K562 (cell line): ENCODE results near the gene NRSN2. TPM values are rescaled to one million over a fixed set of nuclear protein-coding genes. Genes with fewer than 3 reads are reported as not detected.

Experiments
- ADNP ChIP-seq: fragments of 200-800 bp; sonication (Bioruptor generic); IDR thresholded peaks from 2 replicates; pipeline ENCODE4 v1.6.1; 2016; ENCODE audit warnings: missing genetic modification characterization, missing compliant biosample characterization
- CCNT2 ChIP-seq: IDR thresholded peaks from 2 replicates; pipeline ENCODE4 v1.6.1; 2011; ENCODE audit warnings: borderline replicate concordance, low read depth, mild to moderate bottlenecking, moderate library complexity, mixed read lengths, low read length; ENCODE audit not compliant: insufficient read length; ENCODE audit errors: extremely low read depth
- FOXO4 ChIP-seq: fragments of 450-650 bp; formaldehyde crosslinking; IDR thresholded peaks from 2 replicates; pipeline ENCODE4 v1.4.0; 2020; ENCODE audit warnings: mild to moderate bottlenecking, moderate library complexity
- KLF16 ChIP-seq: IDR thresholded peaks from 2 replicates; pipeline ENCODE4 v1.6.1; 2016; ENCODE audit warnings: antibody characterized with exemption
- MGA ChIP-seq: fragments of 450-650 bp; IDR thresholded peaks from 2 replicates; pipeline ENCODE4 v1.6.1; 2016; ENCODE audit warnings: mild to moderate bottlenecking, moderate library complexity
- NCOR1 ChIP-seq: fragments of 450-650 bp; IDR thresholded peaks from 2 replicates; pipeline ENCODE4 v1.6.1; 2016; ENCODE audit warnings: mild to moderate bottlenecking, moderate library complexity
- SMARCB1 ChIP-seq: IDR thresholded peaks from 2 replicates; pipeline ENCODE4 v1.6.1; 2011; ENCODE audit warnings: improper control_type of control experiment, low read depth; ENCODE audit not compliant: insufficient read length
- TAF15 ChIP-seq: fragments of 200-400 bp; formaldehyde crosslinking; IDR thresholded peaks from 2 replicates; pipeline ENCODE4 v1.6.1; 2017; ENCODE audit warnings: mild to moderate bottlenecking, low read depth, low read length, moderate library complexity
- ZKSCAN3 ChIP-seq: fragments of 250-450 bp; sonication (Bioruptor Pico); IDR thresholded peaks from 2 replicates; pipeline ENCODE4 v1.4.0; 2020
- polyA plus RNA-seq, 8 experiments: library from polyadenylated mRNA; depleted of rRNA in 4 of 8; stranded (reverse) in 5 of 8; unstranded in 3 of 8; fragments of >200 nt; fragmentation: Nextera tagmentation in 2 of 8; fragmentation: Illumina TruSeq in 1 of 8; extraction: Ambion mirVana in 2 of 8; extraction: Trizol in 1 of 8; gene quantifications; 2 replicates each; pipeline versions ENCODE4 v1.2.1 to v1.2.3, GENCODE V29; 2011 to 2014; ENCODE audit warnings: inconsistent platforms in 1 of 8, missing spikeins in 1 of 8
- total RNA-seq, 7 experiments: library from RNA; depleted of rRNA in 6 of 7; stranded (reverse); fragments of >200 nt in 6 of 7; fragmentation: Illumina TruSeq in 2 of 7; extraction: Trizol in 2 of 7; gene quantifications; 2 replicates each; pipeline versions ENCODE4 v1.2.1 to v1.2.3, GENCODE V29; 2011 to 2021; ENCODE audit warnings: low replicate concordance in 1 of 7
- TF ChIP-seq, protein P1 (sequence below), 2 experiments: fragments of 450-650 bp; conservative IDR thresholded peaks; 2 replicates each; pipeline ENCODE4 v1.6.1; 2017; ENCODE audit warnings: mild to moderate bottlenecking in 2 of 2, moderate library complexity in 2 of 2

The NRSN2 gene
- total and polyA plus RNA-seq, 9 of the 15 experiments (the other 6 are each of a cell fraction or from before 2014, with no cell fraction given), result 7.5 to 29.7 (median 11.1) TPM

GRCh38 chr20:327186-328026 is 19.5 kb upstream of the NRSN2 start (continued):
- TF ChIP-seq, protein P1, sequence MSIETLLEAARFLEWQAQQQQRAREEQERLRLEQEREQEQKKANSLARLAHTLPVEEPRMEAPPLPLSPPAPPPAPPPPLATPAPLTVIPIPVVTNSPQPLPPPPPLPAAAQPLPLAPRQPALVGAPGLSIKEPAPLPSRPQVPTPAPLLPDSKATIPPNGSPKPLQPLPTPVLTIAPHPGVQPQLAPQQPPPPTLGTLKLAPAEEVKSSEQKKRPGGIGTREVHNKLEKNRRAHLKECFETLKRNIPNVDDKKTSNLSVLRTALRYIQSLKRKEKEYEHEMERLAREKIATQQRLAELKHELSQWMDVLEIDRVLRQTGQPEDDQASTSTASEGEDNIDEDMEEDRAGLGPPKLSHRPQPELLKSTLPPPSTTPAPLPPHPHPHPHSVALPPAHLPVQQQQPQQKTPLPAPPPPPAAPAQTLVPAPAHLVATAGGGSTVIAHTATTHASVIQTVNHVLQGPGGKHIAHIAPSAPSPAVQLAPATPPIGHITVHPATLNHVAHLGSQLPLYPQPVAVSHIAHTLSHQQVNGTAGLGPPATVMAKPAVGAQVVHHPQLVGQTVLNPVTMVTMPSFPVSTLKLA (conservative IDR thresholded peaks at IDR 0.05), result peak; percentile 96 to 97
- no peak for TF ChIP-seq FOXO4
- TF ChIP-seq TAF15, result no peak
- peak; percentile 23; the same call in 1 of the 2 replicates for TF ChIP-seq MGA
- TF ChIP-seq SMARCB1, result no peak
- no peak for TF ChIP-seq ZKSCAN3
- no peak for TF ChIP-seq ADNP (tag)
- peak; percentile 18; the same call in 1 of the 2 replicates for TF ChIP-seq NCOR1
- peak; percentile 61 for TF ChIP-seq CCNT2
- no peak for TF ChIP-seq KLF16
